ENCODE measurements around the gene DYNLT3. TPM values are rescaled to one million over a fixed set of nuclear protein-coding genes. Genes with fewer than 3 reads are reported as not detected.

The DYNLT3 gene
- total RNA-seq, 1 experiment from 2014 or later, result 17.4 TPM

DNA sequence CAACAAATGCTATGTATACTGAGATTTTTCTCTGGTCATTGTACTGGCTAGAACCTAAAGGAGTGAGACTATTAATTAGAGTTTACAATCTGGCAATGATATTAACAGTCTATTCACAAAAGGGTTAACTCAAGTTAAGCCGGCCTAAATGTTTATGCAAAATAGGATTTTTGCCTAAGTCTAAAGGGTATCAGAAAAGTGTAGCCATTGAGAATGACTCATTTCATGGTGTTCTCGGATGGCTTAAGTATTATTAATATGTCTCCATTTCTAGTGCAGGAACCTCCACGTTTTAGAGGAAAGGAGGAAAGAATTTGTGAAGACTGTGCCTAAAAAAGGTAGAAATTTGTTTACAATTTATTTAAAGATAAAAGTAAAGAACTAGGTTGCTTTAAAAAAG lies 29.8 kb downstream of the DYNLT3 start:
- H3K9me3 ChIP-seq (ENCODE audit: control insufficient read depth, insufficient read depth, low read depth, low read length), result no peaks in the 10 kb centered on the region
- intact Hi-C loops (cut with micrococcal nuclease; ENCODE audit: unreplicated experiment) (no loop called here), in situ Hi-C loops (cut with HindIII; ENCODE audit: low pct_unique_long_range_greater_than_20kb, low sequenced_read_pairs) (no loop called here)
- DNase-seq (ENCODE audit: low read depth, low spot score) (no peak), ATAC-seq (no peak)
- TF ChIP-seq TCF7L2 (IDR thresholded peaks at IDR 0.05; ENCODE audit: low read depth, low read length), result no peak
- no peak for TF ChIP-seq SIN3A (IDR thresholded peaks at IDR 0.05; ENCODE audit: borderline replicate concordance, insufficient read depth, low read depth, low read length)
- TF ChIP-seq POLR2AphosphoS5 (IDR thresholded peaks at IDR 0.05; ENCODE audit: low read depth, low read length), result no peak
- TF ChIP-seq CTCF (IDR thresholded peaks at IDR 0.05), result no peak
- no peak for TF ChIP-seq REST (IDR thresholded peaks at IDR 0.05; ENCODE audit: insufficient read depth in 1 of 2, low read depth in 2 of 2, low read length in 1 of 2)
- no peak overlapping the region for H3K4me3 ChIP-seq (ENCODE audit: low read depth in 2 of 2, low read length in 2 of 2)
- no TSS peak for BruUV-seq (replicated peaks)
- CTCF ChIA-PET, result no interaction called here
- H3K27me3 ChIP-seq (ENCODE audit: control insufficient read depth, insufficient read depth, low read length), result no peaks in the 10 kb centered on the region
- no peaks in the 10 kb centered on the region for H3K4me1 ChIP-seq (ENCODE audit: control insufficient read depth, insufficient read depth, low read length)
- H3K36me3 ChIP-seq (ENCODE audit: control insufficient read depth, insufficient read depth, low read length), result no peaks in the 10 kb centered on the region
- POLR2A ChIA-PET, result no interaction called here
- H3K27ac ChIP-seq (ENCODE audit: low read length), result no peak overlapping the region

GRCh38 chrX:37817176-37817575 lies 30.2 kb downstream of the DYNLT3 start:
- Histone ChIP-seq H3K9me3 (ENCODE audit: control insufficient read depth, insufficient read depth, low read depth, low read length) (no peaks in the 10 kb centered on the region), H3K4me3 (ENCODE audit: low read depth in 2 of 2, low read length in 2 of 2) (no peak overlapping the region), H3K27me3 (ENCODE audit: control insufficient read depth, insufficient read depth, low read length) (no peaks in the 10 kb centered on the region), H3K36me3 (ENCODE audit: control insufficient read depth, insufficient read depth, low read length) (no peaks in the 10 kb centered on the region), H3K27ac (ENCODE audit: low read length) (no peak overlapping the region), H3K4me1 (ENCODE audit: control insufficient read depth, insufficient read depth, low read length) (no peaks in the 10 kb centered on the region)
- intact Hi-C loops (cut with micrococcal nuclease; ENCODE audit: unreplicated experiment) (no loop called here), in situ Hi-C loops (cut with HindIII; ENCODE audit: low pct_unique_long_range_greater_than_20kb, low sequenced_read_pairs) (no loop called here)
- TF ChIP-seq TCF7L2 (IDR thresholded peaks at IDR 0.05; ENCODE audit: low read depth, low read length) (no peak), REST (IDR thresholded peaks at IDR 0.05; ENCODE audit: insufficient read depth in 1 of 2, low read depth in 2 of 2, low read length in 1 of 2) (no peak), CTCF (IDR thresholded peaks at IDR 0.05) (no peak), SIN3A (IDR thresholded peaks at IDR 0.05; ENCODE audit: borderline replicate concordance, insufficient read depth, low read depth, low read length) (no peak), POLR2AphosphoS5 (IDR thresholded peaks at IDR 0.05; ENCODE audit: low read depth, low read length) (no peak)
- CTCF ChIA-PET, result no interaction called here
- DNase-seq (ENCODE audit: low read depth, low spot score), result no peak
- no peak for ATAC-seq
- BruUV-seq (replicated peaks), result no TSS peak
- POLR2A ChIA-PET, result no interaction called here

All from Panc1 (cell line).